ENCODE measurements around the gene NPIPB2. TPM values are rescaled to one million over a fixed set of nuclear protein-coding genes. Genes with fewer than 3 reads are reported as not detected.

Gene NPIPB2
- polyA plus RNA-seq, 1 donor (not counting 4 experiments of a cell fraction or from before 2014, with no cell fraction given), result 5.5 TPM

GRCh38 chr16:11890231-11890965 lies 51.4 kb downstream of the NPIPB2 start:
- no peak for DNase-seq (ENCODE audit: low read depth, low spot score)
- Histone ChIP-seq H2AFZ (ENCODE audit: control insufficient read depth, low read length) (no peak overlapping the region), H4K20me1 (ENCODE audit: control insufficient read depth, extremely low read depth, insufficient read depth, low read length) (no peaks in the 10 kb centered on the region), H3K4me1 (ENCODE audit: control insufficient read depth, extremely low read depth, insufficient read depth, low read length) (no peaks in the 10 kb centered on the region), H3K4me2 (ENCODE audit: control insufficient read depth, extremely low read depth, insufficient read depth, low read depth, low read length) (no peak overlapping the region), H3K9ac (ENCODE audit: control insufficient read depth, extremely low read depth, insufficient read depth, low read length) (no peak overlapping the region), H3K9me3 (ENCODE audit: control insufficient read depth, low read depth, low read length) (no peaks in the 10 kb centered on the region), H3K79me2 (ENCODE audit: control insufficient read depth, insufficient read depth, low read length) (peaks cover 18% of the 10 kb centered on the region), H3K27ac (ENCODE audit: control insufficient read depth, insufficient read depth, low read length) (no peak overlapping the region), H3K4me3 (ENCODE audit: control insufficient read depth in 2 of 3, extremely low read depth in 1 of 3, insufficient read depth in 2 of 3, low read depth in 1 of 3, low read length in 3 of 3) (no peak overlapping the region), H3K36me3 (ENCODE audit: control insufficient read depth in 2 of 2, extremely low read depth in 1 of 2, insufficient read depth in 2 of 2, low read length in 2 of 2) (peaks cover 21 to 26% of the 10 kb centered on the region in 2 experiments), H3K9me1 (ENCODE audit: control insufficient read depth, extremely low read depth, insufficient read depth, low read length) (no peaks in the 10 kb centered on the region), H3K27me3 (ENCODE audit: control insufficient read depth, extremely low read depth, insufficient read depth, low read length) (no peaks in the 10 kb centered on the region)
- dilution Hi-C loops (cut with MboI; ENCODE audit: extremely low pct_ligation_motif_present, low sequenced_read_pairs), result no loop called here
- FAIRE-seq, result no peak
- no peak for TF ChIP-seq EZH2 (IDR thresholded peaks at IDR 0.05; ENCODE audit: low read length)
- TF ChIP-seq CTCF (optimal IDR thresholded peaks at IDR 0.05 in 1 of 3, IDR thresholded peaks at IDR 0.05 in 1 of 3, conservative IDR thresholded peaks at IDR 0.05 in 1 of 3; ENCODE audit: extremely low read depth in 1 of 3, insufficient read depth in 2 of 3, low read length in 3 of 3), result no peak

- Histone ChIP-seq H4K20me1 (ENCODE audit: control insufficient read depth, extremely low read depth, insufficient read depth, low read length) (no peaks in the 10 kb centered on the region), H3K9ac (ENCODE audit: control insufficient read depth, extremely low read depth, insufficient read depth, low read length) (no peak overlapping the region), H3K27me3 (ENCODE audit: control insufficient read depth, extremely low read depth, insufficient read depth, low read length) (no peaks in the 10 kb centered on the region), H3K79me2 (ENCODE audit: control insufficient read depth, insufficient read depth, low read length) (peaks cover 2% of the 10 kb centered on the region), H3K27ac (ENCODE audit: control insufficient read depth, insufficient read depth, low read length) (no peak overlapping the region), H3K4me3 (ENCODE audit: control insufficient read depth in 2 of 3, extremely low read depth in 1 of 3, insufficient read depth in 2 of 3, low read depth in 1 of 3, low read length in 3 of 3) (no peak overlapping the region), H3K36me3 (ENCODE audit: control insufficient read depth in 2 of 2, extremely low read depth in 1 of 2, insufficient read depth in 2 of 2, low read length in 2 of 2) (peaks cover 9 to 23% of the 10 kb centered on the region in 2 experiments), H3K9me1 (ENCODE audit: control insufficient read depth, extremely low read depth, insufficient read depth, low read length) (no peaks in the 10 kb centered on the region), H3K4me1 (ENCODE audit: control insufficient read depth, extremely low read depth, insufficient read depth, low read length) (no peaks in the 10 kb centered on the region), H3K4me2 (ENCODE audit: control insufficient read depth, extremely low read depth, insufficient read depth, low read depth, low read length) (no peak overlapping the region), H3K9me3 (ENCODE audit: control insufficient read depth, low read depth, low read length) (no peaks in the 10 kb centered on the region), H2AFZ (ENCODE audit: control insufficient read depth, low read length) (no peak overlapping the region)
- no peak for TF ChIP-seq CTCF (optimal IDR thresholded peaks at IDR 0.05 in 1 of 3, IDR thresholded peaks at IDR 0.05 in 1 of 3, conservative IDR thresholded peaks at IDR 0.05 in 1 of 3; ENCODE audit: extremely low read depth in 1 of 3, insufficient read depth in 2 of 3, low read length in 3 of 3)
- no peak for TF ChIP-seq EZH2 (IDR thresholded peaks at IDR 0.05; ENCODE audit: low read length)
- DNase-seq (ENCODE audit: low read depth, low spot score) (no peak), FAIRE-seq (no peak)
- dilution Hi-C loops (cut with MboI; ENCODE audit: extremely low pct_ligation_motif_present, low sequenced_read_pairs), result no loop called here
These were observed 55.0 kb downstream of the NPIPB2 start for GRCh38 chr16:11886881-11887280.
